SK-N-SH (cell line): Measurements from ENCODE around the gene NR5A2.

Source experiments
- EP300 ChIP-seq, 2 experiments: IDR thresholded peaks; 2 replicates each; pipeline versions ENCODE4 v1.4.0 to v1.6.1; 2012; ENCODE audit warnings: borderline replicate concordance in 1 of 2, low read depth in 1 of 2, low read length in 1 of 2
- EZH2phosphoT487 ChIP-seq: fragments of 200-600 bp; sonication (generic); IDR thresholded peaks from 2 replicates; pipeline ENCODE4 v1.6.1; 2017; ENCODE audit warnings: low read depth, mixed run types, mild to moderate bottlenecking, antibody characterized with exemption, moderate library complexity, borderline replicate concordance
- MXI1 ChIP-seq: IDR thresholded peaks from 2 replicates; pipeline ENCODE4 v1.6.1; 2012; ENCODE audit warnings: mild to moderate bottlenecking, low read depth, low read length, improper control_type of control experiment
- NFIC ChIP-seq: IDR thresholded peaks from 2 replicates; pipeline ENCODE4 v1.4.0; 2012; ENCODE audit warnings: borderline replicate concordance
- NRF1 ChIP-seq: IDR thresholded peaks from 2 replicates; pipeline ENCODE4 v1.6.1; 2012; ENCODE audit warnings: low read depth, mild to moderate bottlenecking, low read length
- POLR2AphosphoS5 ChIP-seq: IDR thresholded peaks from 2 replicates; pipeline ENCODE4 v1.6.1; 2012; ENCODE audit warnings: low read depth, low read length
- RFX5 ChIP-seq: IDR thresholded peaks from 2 replicates; pipeline ENCODE4 v1.6.1; 2012; ENCODE audit warnings: mild to moderate bottlenecking, improper control_type of control experiment, low read length
- SIN3A ChIP-seq: IDR thresholded peaks from 2 replicates; pipeline ENCODE4 v1.6.1; 2012; ENCODE audit warnings: low read depth, mild to moderate bottlenecking, low read length, moderate library complexity, borderline replicate concordance
- TAF1 ChIP-seq: IDR thresholded peaks from 2 replicates; pipeline ENCODE4 v1.6.1; 2012; ENCODE audit warnings: low read depth, mild to moderate bottlenecking, low read length, moderate library complexity, borderline replicate concordance
- TF ChIP-seq, protein P1 (sequence below): fragments of 200-600 bp; sonication (generic); IDR thresholded peaks from 2 replicates; pipeline ENCODE4 v1.6.1; 2017; ENCODE audit warnings: antibody characterized with exemption, mild to moderate bottlenecking, moderate library complexity

DNA sequence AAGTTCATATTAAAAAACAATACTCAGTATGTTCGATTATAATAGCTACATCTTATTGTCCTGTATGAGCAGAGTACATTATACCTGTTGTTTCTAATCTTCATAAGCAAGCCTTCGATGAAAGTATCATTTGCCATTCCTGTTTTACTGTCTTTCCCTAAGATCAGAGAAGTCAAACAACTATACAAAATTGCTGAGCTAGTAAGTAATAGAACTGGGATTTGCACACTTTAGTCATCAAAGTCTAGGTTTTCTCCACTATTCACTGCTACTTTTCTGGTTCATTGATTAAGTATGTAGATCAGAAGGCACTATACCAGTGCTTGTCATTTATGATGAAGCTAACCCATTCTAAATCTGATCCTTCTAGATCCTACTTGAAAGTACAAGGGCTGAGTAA lies 108.9 kb downstream of the NR5A2 start:
- TF ChIP-seq, protein P1, sequence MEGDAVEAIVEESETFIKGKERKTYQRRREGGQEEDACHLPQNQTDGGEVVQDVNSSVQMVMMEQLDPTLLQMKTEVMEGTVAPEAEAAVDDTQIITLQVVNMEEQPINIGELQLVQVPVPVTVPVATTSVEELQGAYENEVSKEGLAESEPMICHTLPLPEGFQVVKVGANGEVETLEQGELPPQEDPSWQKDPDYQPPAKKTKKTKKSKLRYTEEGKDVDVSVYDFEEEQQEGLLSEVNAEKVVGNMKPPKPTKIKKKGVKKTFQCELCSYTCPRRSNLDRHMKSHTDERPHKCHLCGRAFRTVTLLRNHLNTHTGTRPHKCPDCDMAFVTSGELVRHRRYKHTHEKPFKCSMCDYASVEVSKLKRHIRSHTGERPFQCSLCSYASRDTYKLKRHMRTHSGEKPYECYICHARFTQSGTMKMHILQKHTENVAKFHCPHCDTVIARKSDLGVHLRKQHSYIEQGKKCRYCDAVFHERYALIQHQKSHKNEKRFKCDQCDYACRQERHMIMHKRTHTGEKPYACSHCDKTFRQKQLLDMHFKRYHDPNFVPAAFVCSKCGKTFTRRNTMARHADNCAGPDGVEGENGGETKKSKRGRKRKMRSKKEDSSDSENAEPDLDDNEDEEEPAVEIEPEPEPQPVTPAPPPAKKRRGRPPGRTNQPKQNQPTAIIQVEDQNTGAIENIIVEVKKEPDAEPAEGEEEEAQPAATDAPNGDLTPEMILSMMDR = no peak
- TF ChIP-seq EZH2phosphoT487 (no peak), EP300 (IDR thresholded peaks at IDR 0.05; ENCODE audit: borderline replicate concordance in 1 of 2, low read depth in 1 of 2, low read length in 1 of 2) (no peak), RFX5 (no peak), NRF1 (no peak), NFIC (no peak), POLR2AphosphoS5 (no peak), TAF1 (no peak), MXI1 (no peak), SIN3A (no peak)
